GM12875 (cell line): ENCODE data around the gene IL12RB1.

Source experiments
- H3K4me3 ChIP-seq: one replicate; pipeline ENCODE4 v1.5.1; 2011; ENCODE audit warnings: low read depth, low read length, control low read depth
- CTCF ChIP-seq: IDR thresholded peaks from 2 replicates; pipeline ENCODE4 v1.5.1; 2011; ENCODE audit warnings: low read depth, mild to moderate bottlenecking, control low read depth, inconsistent platforms, low read length, moderate library complexity, borderline replicate concordance; ENCODE audit not compliant: insufficient read depth

The IL12RB1 gene

DNA sequence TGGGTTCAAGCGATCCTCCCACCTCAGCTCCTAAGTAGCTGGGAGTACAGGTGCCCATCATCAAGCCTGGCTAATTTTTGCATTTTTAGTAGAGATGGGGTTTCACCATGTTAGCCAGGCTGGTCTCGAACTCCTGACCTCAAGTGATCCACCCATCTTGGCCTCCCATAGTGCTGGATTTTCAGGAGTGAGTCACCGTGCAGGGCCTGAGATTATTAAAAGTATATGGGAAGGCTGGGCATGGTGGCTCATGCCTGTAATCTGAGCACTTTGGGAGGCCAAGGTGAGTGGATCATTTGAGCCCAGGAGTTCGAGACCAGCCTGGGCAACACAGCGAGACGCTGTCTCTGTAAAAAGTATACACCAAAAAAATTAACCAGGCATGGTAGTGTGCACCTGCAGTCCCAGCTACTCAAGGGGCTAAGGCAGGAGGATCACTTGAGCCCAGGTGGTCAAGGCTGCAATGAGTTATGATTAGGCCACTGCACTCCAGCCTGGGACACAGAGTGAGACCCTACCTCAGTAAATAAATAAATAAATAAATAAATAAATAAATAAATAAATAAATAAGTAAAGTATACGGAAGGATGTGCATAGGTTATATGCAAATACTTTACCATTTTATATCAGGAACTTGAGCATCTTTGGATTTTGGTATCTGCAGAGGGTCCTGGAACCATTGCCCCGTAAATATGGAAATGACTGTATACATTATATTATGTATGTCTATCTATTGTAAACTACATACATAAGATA, 854 bp downstream of the IL12RB1 start:
- no peak overlapping the region for H3K4me3 ChIP-seq
- no peak for TF ChIP-seq CTCF

DNA sequence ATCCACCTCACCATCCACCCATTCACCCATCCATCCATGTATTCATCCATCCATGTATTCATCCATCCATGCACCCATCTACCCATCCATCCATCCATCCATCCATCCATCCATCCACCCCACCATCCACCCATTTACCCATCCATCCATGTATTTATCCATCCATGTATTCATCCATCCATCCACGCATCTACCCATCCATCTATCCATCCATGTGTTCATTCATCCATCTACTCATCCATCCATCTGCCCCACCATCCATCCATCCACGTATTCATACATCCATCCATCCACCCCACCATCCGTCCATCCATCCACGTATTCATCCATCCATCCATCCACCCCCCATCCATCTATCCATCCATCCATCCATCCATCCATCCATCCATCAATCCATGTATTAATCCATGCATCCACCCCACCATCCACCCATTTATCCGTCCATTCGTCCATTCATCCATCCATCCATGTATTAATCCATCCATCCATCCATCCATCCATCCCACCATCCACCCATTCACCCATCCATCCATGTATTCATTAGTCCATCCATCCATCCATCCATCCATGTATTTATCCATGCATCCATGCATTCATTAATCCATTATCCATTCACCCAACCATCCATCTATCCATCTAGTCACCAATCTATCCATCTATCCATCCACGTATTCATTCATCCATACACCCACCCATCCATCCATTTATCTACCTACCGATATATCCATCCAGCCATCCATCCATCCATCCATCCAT, 2.6 kb downstream of the IL12RB1 start:
- no peak for TF ChIP-seq CTCF

GRCh38 chr19:18074192-18074591, 12.5 kb downstream of the IL12RB1 start:
- no peak for TF ChIP-seq CTCF
- H3K4me3 ChIP-seq: no peak overlapping the region

More for the DNA sequence above, 2.6 kb downstream of the IL12RB1 start:
- H3K4me3 ChIP-seq: no peak overlapping the region

DNA sequence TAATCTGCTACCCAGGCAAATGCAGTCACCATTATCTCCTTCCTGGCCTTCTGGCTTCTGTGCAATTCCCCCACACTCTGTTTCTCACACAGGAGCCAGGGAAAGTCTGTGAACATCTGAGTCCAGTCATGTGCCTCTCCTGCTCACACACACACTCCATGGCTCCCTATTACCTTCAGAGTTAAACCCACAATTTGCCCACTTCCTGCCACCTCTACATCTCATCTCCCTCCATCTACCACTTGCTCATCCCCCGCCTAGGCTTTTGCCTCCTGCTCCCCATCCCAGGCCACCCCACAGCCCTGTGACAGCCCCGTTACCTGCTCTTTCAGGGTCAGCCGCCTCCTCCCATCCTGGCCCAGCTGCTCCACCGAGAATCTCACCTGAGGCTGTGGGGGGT, 13.5 kb downstream of the IL12RB1 start:
- TF ChIP-seq CTCF: no peak
- no peak overlapping the region for H3K4me3 ChIP-seq

GRCh38 chr19:18072335-18072734, 14.4 kb downstream of the IL12RB1 start:
- H3K4me3 ChIP-seq: no peak overlapping the region
- no peak for TF ChIP-seq CTCF

DNA sequence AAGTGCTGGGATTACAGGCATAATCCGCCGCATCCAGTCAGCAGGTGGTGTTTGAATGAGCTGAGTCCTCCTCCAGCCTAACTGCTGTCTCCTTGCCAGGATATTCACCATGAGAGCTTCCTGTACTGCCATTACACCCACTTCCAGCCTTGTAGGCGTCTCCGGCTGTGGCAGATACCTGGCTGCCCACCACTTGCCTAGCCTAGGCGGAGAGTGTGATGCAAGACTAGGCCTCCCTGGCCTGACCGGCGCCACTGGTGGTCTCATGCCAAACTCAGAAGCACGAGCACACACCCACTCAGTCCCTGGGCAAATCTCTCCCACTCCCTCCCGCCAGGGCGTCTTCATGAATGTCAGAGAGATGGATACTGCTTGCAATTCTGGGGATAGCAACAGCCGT, 16.6 kb downstream of the IL12RB1 start:
- no peak overlapping the region for H3K4me3 ChIP-seq
- no peak for TF ChIP-seq CTCF

GRCh38 chr19:18069383-18069782, 17.4 kb downstream of the IL12RB1 start:
- TF ChIP-seq CTCF: no peak
- H3K4me3 ChIP-seq: no peak overlapping the region
